ENCODE results near the gene TSHR. TPM values are rescaled to one million over a fixed set of nuclear protein-coding genes. Genes with fewer than 3 reads are reported as not detected.
"Not testable (repeated sequence)": the region's sequence is repeated elsewhere in the genome, so short reads cannot be mapped to it uniquely, and the experiment has no call there.

The TSHR gene
- total RNA-seq, 1 experiment from 2014 or later, result not detected

GRCh38 chr14:80948291-80948690 lies 7.1 kb upstream of the TSHR start:
- TF ChIP-seq EZH2 (IDR thresholded peaks at IDR 0.05; ENCODE audit: low read length, unreplicated experiment) (no peak), EZH2phosphoT487 (IDR thresholded peaks at IDR 0.05; ENCODE audit: borderline replicate concordance, low read length) (no peak), CTCF (conservative IDR thresholded peaks at IDR 0.05; ENCODE audit: low read depth, low read length) (no peak)
- intact Hi-C loops (cut with micrococcal nuclease), result no loop called here
- CTCF ChIA-PET, result no interaction called here

GRCh38 chr14:80951491-80951890 lies 3.9 kb upstream of the TSHR start:
- POLR2A ChIA-PET (ENCODE audit: unreplicated experiment), result no interaction called here
- no peak overlapping the region for H3K4me3 ChIP-seq (ENCODE audit: low read length)
- peaks cover 29% of the 10 kb centered on the region for H3K27me3 ChIP-seq (ENCODE audit: low read length)
- no peaks in the 10 kb centered on the region for H3K79me2 ChIP-seq (ENCODE audit: low read length)
- no peaks in the 10 kb centered on the region for H3F3A ChIP-seq (ENCODE audit: low read length, unreplicated experiment)
- CTCF ChIA-PET, result no interaction called here
- H3K9me2 ChIP-seq (replicated peaks; ENCODE audit: low read length), result no peaks in the 10 kb centered on the region
- H3K9ac ChIP-seq (ENCODE audit: low read length), result no peak overlapping the region
- no peaks in the 10 kb centered on the region; the same call in 1 of the 2 replicates for H3K4me1 ChIP-seq (ENCODE audit: insufficient read depth, low read length)
- H3K27ac ChIP-seq (ENCODE audit: low read length), result no peak overlapping the region
- no peak overlapping the region for H3K4me2 ChIP-seq (ENCODE audit: low read length)
- H4K20me1 ChIP-seq (ENCODE audit: low read length), result no peaks in the 10 kb centered on the region
- BruUV-seq (replicated peaks), result no TSS peak
- no peaks in the 10 kb centered on the region for H3K36me3 ChIP-seq (ENCODE audit: low read depth, low read length)
- DNase-seq (no peak), ATAC-seq (no peak)
- no peaks in the 10 kb centered on the region for H3K9me3 ChIP-seq (ENCODE audit: low read length)
- no peak overlapping the region for H2AFZ ChIP-seq (ENCODE audit: low read length)
- intact Hi-C loops (cut with micrococcal nuclease), result loop anchor here (5.0 kb wide), 1 partner anchor 261 kb away; no protein-coding TSS in a partner anchor
- no peak for TF ChIP-seq CTCF (conservative IDR thresholded peaks at IDR 0.05; ENCODE audit: low read depth, low read length)
- no peak for TF ChIP-seq EZH2phosphoT487 (IDR thresholded peaks at IDR 0.05; ENCODE audit: borderline replicate concordance, low read length)

More at GRCh38 chr14:80948291-80948690, 7.1 kb upstream of the TSHR start:
- H3K4me2 ChIP-seq (ENCODE audit: low read length), result no peak overlapping the region
- H3K9me2 ChIP-seq (replicated peaks; ENCODE audit: low read length), result no peaks in the 10 kb centered on the region
- H3K79me2 ChIP-seq (ENCODE audit: low read length), result no peaks in the 10 kb centered on the region
- POLR2A ChIA-PET (ENCODE audit: unreplicated experiment), result no interaction called here
- H3K9me3 ChIP-seq (ENCODE audit: low read length), result no peaks in the 10 kb centered on the region
- BruUV-seq (replicated peaks), result no TSS peak
- no peaks in the 10 kb centered on the region for H3F3A ChIP-seq (ENCODE audit: low read length, unreplicated experiment)
- no peaks in the 10 kb centered on the region for H3K36me3 ChIP-seq (ENCODE audit: low read depth, low read length)
- no peak overlapping the region for H3K27ac ChIP-seq (ENCODE audit: low read length)
- H3K4me1 ChIP-seq (ENCODE audit: insufficient read depth, low read length), result no peaks in the 10 kb centered on the region
- no peak overlapping the region for H3K9ac ChIP-seq (ENCODE audit: low read length)
- H2AFZ ChIP-seq (ENCODE audit: low read length), result no peak overlapping the region
- no peak overlapping the region for H3K4me3 ChIP-seq (ENCODE audit: low read length)
- ATAC-seq (no peak), DNase-seq (no peak)
- peaks cover 27% of the 10 kb centered on the region; the same call in 1 of the 2 replicates for H3K27me3 ChIP-seq (ENCODE audit: low read length)
- H4K20me1 ChIP-seq (ENCODE audit: low read length), result no peaks in the 10 kb centered on the region

GRCh38 chr14:80953211-80953610 lies 2.2 kb upstream of the TSHR start:
- CTCF ChIA-PET; ATAC-seq; H3K4me2 ChIP-seq (ENCODE audit: low read length); H3K4me1 ChIP-seq (ENCODE audit: insufficient read depth, low read length); H3K27ac ChIP-seq (ENCODE audit: low read length); H3K9me3 ChIP-seq (ENCODE audit: low read length); H3K9ac ChIP-seq (ENCODE audit: low read length); H3K9me2 ChIP-seq (replicated peaks; ENCODE audit: low read length); POLR2A ChIA-PET (ENCODE audit: unreplicated experiment); H3K36me3 ChIP-seq (ENCODE audit: low read depth, low read length); BruUV-seq (replicated peaks); DNase-seq; H3F3A ChIP-seq (ENCODE audit: low read length, unreplicated experiment); H4K20me1 ChIP-seq (ENCODE audit: low read length); H3K4me3 ChIP-seq (ENCODE audit: low read length); H3K79me2 ChIP-seq (ENCODE audit: low read length); H2AFZ ChIP-seq (ENCODE audit: low read length): not testable (repeated sequence)
- intact Hi-C loops (cut with micrococcal nuclease), result loop anchor here (5.0 kb wide), 1 partner anchor 259 kb away; no protein-coding TSS in a partner anchor
- peaks cover 46% of the 10 kb centered on the region for H3K27me3 ChIP-seq (ENCODE audit: low read length)
